Measurements from ENCODE around the gene MAGED2. TPM values are rescaled to one million over a fixed set of nuclear protein-coding genes. Genes with fewer than 3 reads are reported as not detected.

Gene MAGED2
- total RNA-seq, 1 donor from 2014 or later, result 410 TPM

DNA sequence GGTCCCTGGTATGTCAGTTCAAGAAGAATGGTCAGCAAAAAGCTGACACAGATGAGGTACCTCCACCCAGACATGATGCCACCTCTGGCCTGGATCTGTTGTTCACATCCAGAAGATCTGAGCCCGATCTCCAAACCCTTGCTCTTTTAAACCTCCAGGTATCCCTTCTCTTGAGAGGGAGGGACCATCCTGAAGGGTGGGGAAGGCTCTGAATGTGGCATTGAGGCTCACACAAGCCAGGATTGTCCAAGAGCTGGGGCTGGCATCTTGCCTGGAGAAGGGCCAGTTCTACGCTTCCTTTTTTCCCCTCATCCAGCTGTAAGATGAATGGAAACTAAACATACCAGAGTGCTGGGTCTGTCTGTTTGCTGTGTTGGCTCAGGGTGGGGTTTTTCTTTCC, 9.4 kb upstream of the MAGED2 start, which contains the start of gene ITIH6:
ITIH6 (minus strand) TSS at position 119 of the 400 bp plus-strand sequence; CDS start at position 74, 45 bp downstream.
- Mint-ChIP-seq H3K27me3 (ENCODE audit: low read depth) (no peaks in the 10 kb centered on the region), H3K27ac (no peak within 1 kb of the TSS), H3K36me3 (no peaks in the 10 kb centered on the region), H3K9me3 (peaks cover 25% of the 10 kb centered on the region), H3K4me3 (no peak within 1 kb of the TSS), H3K4me1 (peaks cover 12% of the 10 kb centered on the region)
- DNase-seq (ENCODE audit: low spot score in 2 of 2, unreplicated experiment in 2 of 2), result no peak
- TF ChIP-seq, protein P1, sequence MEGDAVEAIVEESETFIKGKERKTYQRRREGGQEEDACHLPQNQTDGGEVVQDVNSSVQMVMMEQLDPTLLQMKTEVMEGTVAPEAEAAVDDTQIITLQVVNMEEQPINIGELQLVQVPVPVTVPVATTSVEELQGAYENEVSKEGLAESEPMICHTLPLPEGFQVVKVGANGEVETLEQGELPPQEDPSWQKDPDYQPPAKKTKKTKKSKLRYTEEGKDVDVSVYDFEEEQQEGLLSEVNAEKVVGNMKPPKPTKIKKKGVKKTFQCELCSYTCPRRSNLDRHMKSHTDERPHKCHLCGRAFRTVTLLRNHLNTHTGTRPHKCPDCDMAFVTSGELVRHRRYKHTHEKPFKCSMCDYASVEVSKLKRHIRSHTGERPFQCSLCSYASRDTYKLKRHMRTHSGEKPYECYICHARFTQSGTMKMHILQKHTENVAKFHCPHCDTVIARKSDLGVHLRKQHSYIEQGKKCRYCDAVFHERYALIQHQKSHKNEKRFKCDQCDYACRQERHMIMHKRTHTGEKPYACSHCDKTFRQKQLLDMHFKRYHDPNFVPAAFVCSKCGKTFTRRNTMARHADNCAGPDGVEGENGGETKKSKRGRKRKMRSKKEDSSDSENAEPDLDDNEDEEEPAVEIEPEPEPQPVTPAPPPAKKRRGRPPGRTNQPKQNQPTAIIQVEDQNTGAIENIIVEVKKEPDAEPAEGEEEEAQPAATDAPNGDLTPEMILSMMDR (IDR thresholded peaks at IDR 0.05; ENCODE audit: unreplicated experiment), result no peak

DNA sequence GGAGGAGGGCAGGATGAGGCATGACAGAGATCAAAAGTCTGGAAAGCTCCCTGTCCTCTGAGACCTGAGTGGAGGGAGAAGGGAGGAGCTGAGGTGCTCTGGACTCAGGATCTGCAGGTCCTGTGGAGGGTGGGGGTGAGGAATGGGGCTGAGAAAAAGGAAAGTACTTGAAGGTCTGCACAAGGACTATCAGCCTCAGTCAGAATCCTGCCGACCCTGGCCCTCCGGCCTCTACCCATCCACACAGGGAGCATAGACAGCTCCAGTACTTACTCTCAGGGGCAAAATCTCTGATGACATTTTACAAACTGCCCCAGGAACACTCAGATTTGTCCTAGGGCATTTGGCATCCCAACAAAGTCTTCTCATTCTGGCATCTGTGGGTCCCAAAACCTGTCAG, 8.5 kb upstream of the MAGED2 start:
- Mint-ChIP-seq H3K4me3 (no peak overlapping the region), H3K36me3 (no peaks in the 10 kb centered on the region), H3K4me1 (peaks cover 12% of the 10 kb centered on the region), H3K27ac (no peak overlapping the region), H3K9me3 (peaks cover 17% of the 10 kb centered on the region), H3K27me3 (ENCODE audit: low read depth) (no peaks in the 10 kb centered on the region)
- no peak for DNase-seq (ENCODE audit: low spot score in 2 of 2, unreplicated experiment in 2 of 2)
- TF ChIP-seq, protein P1 (IDR thresholded peaks at IDR 0.05; ENCODE audit: unreplicated experiment), result no peak

DNA sequence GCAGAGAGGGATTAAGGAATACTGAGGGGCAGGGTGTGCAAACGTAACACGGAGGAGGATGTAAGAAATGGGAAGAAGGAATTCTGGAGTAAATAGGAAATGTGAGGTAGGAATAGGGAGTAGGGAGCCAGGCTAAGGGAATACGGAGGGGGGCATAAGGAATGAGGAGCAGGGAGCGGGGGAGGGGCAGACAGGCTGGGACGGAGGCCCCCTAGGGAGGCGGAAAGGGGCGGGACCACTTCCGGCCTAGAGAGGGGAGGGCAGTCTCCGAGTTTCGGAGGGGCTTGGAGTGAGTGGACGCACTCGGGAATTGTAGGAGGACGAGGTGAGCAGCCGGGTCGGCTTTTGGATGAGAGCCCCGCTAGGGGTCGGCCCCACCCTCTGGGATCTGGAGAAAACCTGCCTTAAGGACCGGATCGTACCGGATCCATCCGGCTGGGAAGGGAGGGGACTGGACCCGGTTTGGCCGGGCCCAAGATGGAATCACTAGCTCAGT, 612 bp downstream of the MAGED2 start:
- peak; percentile 57 to 71 for DNase-seq (ENCODE audit: low spot score in 2 of 2, unreplicated experiment in 2 of 2)
- Mint-ChIP-seq H3K4me1 (peaks cover 26% of the 10 kb centered on the region), H3K27me3 (ENCODE audit: low read depth) (no peaks in the 10 kb centered on the region), H3K4me3 (peak overlapping the region; percentile 95), H3K9me3 (peaks cover 10% of the 10 kb centered on the region), H3K36me3 (peaks cover 16% of the 10 kb centered on the region), H3K27ac (peak overlapping the region; percentile 97)
- TF ChIP-seq, protein P1 (IDR thresholded peaks at IDR 0.05; ENCODE audit: unreplicated experiment), result no peak

DNA sequence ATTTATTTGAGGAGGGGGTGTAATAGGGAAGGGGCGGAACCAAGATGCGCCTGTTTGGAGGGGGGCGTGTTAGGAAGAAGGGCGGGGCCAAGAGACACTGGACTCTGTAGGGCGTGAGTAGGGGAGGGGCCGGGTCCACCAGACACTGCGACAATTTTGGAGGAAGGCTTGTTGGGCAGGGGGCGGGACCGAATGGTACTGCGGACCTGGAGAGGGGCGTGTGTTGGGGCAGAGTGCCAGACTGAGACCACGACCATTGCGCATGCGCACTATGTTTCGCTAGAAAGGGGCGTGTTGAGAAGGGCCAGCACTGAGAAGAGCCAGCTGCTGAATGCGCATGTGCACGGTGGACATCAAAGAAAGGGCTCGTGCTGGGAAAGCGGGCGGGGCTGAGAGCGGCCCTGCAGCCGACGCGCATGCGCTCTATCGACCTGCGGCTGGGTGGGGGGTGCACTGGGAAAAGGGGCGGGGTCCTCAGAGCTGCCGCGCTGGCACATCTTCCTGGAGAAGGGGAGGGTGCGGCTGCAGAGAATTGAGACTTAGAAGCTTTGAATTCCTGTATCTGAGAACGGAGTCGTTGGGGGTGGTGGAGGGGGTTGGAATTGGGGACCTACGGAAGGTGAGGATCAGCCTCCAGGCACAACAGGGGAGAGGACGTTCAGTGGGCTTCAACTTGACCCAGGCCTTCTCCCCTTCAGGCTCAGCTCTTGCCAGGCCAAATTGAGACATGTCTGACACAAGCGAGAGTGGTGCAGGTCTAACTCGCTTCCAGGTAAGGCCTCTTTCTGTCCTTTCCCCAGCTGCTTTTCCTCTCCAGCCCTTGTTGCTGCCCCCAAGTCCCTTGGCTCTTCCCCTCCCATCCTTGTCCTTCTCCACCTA, 1.3 kb downstream of the MAGED2 start:
- peaks cover 22% of the 10 kb centered on the region for H3K36me3 Mint-ChIP-seq
- TF ChIP-seq, protein P1 (IDR thresholded peaks at IDR 0.05; ENCODE audit: unreplicated experiment), result no peak
- peak overlapping the region; percentile 95 for H3K4me3 Mint-ChIP-seq
- H3K27me3 Mint-ChIP-seq (ENCODE audit: low read depth), result no peaks in the 10 kb centered on the region
- DNase-seq (ENCODE audit: low spot score in 2 of 2, unreplicated experiment in 2 of 2), result peak; percentile 92 to 96
- H3K4me1 Mint-ChIP-seq, result peaks cover 24% of the 10 kb centered on the region
- H3K9me3 Mint-ChIP-seq, result peaks cover 10% of the 10 kb centered on the region
- H3K27ac Mint-ChIP-seq, result peak overlapping the region; percentile 97

DNA sequence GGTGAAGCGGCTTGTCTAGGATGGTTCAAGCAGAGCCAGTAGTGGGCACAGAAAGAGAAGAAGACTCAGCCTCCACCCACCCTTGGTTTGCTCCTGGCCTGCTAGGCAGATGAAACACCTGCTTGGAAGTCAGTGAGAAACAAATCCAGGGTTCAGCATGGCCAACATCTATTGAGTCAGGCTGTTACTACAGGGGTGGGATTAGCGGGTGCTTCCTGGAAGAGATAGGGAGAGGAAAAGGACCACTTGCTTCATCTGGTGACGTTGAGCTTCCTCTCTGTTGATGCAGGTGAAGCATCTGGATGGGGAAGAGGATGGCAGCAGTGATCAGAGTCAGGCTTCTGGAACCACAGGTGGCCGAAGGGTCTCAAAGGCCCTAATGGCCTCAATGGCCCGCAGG, 3.0 kb downstream of the MAGED2 start:
- Mint-ChIP-seq H3K27me3 (ENCODE audit: low read depth) (no peaks in the 10 kb centered on the region), H3K27ac (no peak overlapping the region), H3K36me3 (peaks cover 26% of the 10 kb centered on the region), H3K4me1 (peaks cover 20% of the 10 kb centered on the region), H3K4me3 (peak overlapping the region; percentile 95), H3K9me3 (peaks cover 8% of the 10 kb centered on the region)
- TF ChIP-seq, protein P1 (IDR thresholded peaks at IDR 0.05; ENCODE audit: unreplicated experiment), result no peak
- DNase-seq (ENCODE audit: low spot score in 2 of 2, unreplicated experiment in 2 of 2), result no peak

All from mesothelial cell of epicardium (in vitro differentiated cells).